Tibial artery (tissue), 4 donors: ENCODE data around the gene MEX3D.
"Not testable (repeated sequence)": the region's sequence is repeated elsewhere in the genome, so short reads cannot be mapped to it uniquely, and the experiment has no call there.

ENCODE experiments used
- DNase-seq, 2 donors: peaks; one replicate each; pipeline ENCODE4 v3.0.0-alpha.2; 2019
- H3K27ac ChIP-seq, 2 donors: fragments of 200-600 bp; sonication (generic) in 1 of 2; 1 replicate in 1 of 2; 2 replicates in 1 of 2; pipeline ENCODE4 v1.5.1; 2018 to 2019; ENCODE audit warnings: mild to moderate bottlenecking in 1 of 2
- H3K27me3 ChIP-seq, 2 donors: fragments of 200-600 bp; sonication (generic) in 1 of 2; one replicate each; pipeline versions ENCODE4 v1.5.1 to v1.6.0; 2016 to 2019
- H3K36me3 ChIP-seq, 3 donors: fragments of 200-600 bp; sonication (generic) in 2 of 3; one replicate each; pipeline ENCODE4 v1.5.1; 2016 to 2019; ENCODE audit warnings: mild to moderate bottlenecking in 2 of 3
- H3K4me1 ChIP-seq, 4 donors: fragments of 200-600 bp; sonication (generic) in 2 of 4; 1 replicate in 3 of 4; 2 replicates in 1 of 4; pipeline ENCODE4 v1.5.1; 2016 to 2019
- H3K4me3 ChIP-seq, 2 donors: fragments of 200-600 bp; sonication (generic) in 1 of 2; 1 replicate in 1 of 2; 2 replicates in 1 of 2; pipeline ENCODE4 v1.5.1; 2018 to 2019; ENCODE audit warnings: mild to moderate bottlenecking in 2 of 2
- H3K9me3 ChIP-seq, 3 donors: fragments of 200-600 bp; sonication (generic) in 1 of 3; one replicate each; pipeline ENCODE4 v1.5.1; 2016 to 2019
- CTCF ChIP-seq, 2 experiments: fragments of 200-600 bp in 1 of 2; fragments of 450-650 bp in 1 of 2; IDR thresholded peaks; one replicate each; pipeline ENCODE4 v1.5.1; 2017 to 2019; ENCODE audit warnings: antibody characterized with exemption in 2 of 2, mild to moderate bottlenecking in 1 of 2, moderate library complexity in 1 of 2
- intact Hi-C: fragments of 100-400 bp; cut with DNase I; formaldehyde crosslinking; loops from one replicate; pipeline ENCODE4 v1.15.0; 2023; ENCODE audit warnings: low total_unique reads

The MEX3D gene

GRCh38 chr19:1538978-1539377, 29.1 kb downstream of the MEX3D start:
- Histone ChIP-seq H3K9me3 (no peaks in the 10 kb centered on the region), H3K4me3 (no peak overlapping the region), H3K27ac (no peak overlapping the region), H3K4me1 (peaks cover 0 to 21% (median 5%) of the 10 kb centered on the region in 4 donors), H3K27me3 (peaks cover 0 to 45% of the 10 kb centered on the region in 2 donors), H3K36me3 (no peaks in the 10 kb centered on the region)
- intact Hi-C loops: no loop called here
- no peak for TF ChIP-seq CTCF (IDR thresholded peaks at IDR 0.05)
- no peak for DNase-seq

GRCh38 chr19:1535699-1536098, 32.4 kb downstream of the MEX3D start:
- H3K4me3 ChIP-seq, intact Hi-C loops, H3K36me3 ChIP-seq, H3K27ac ChIP-seq, DNase-seq, H3K9me3 ChIP-seq: not testable (repeated sequence)
- H3K27me3 ChIP-seq: peaks cover 0 to 64% of the 10 kb centered on the region in 2 donors
- peaks cover 0 to 20% (median 4%) of the 10 kb centered on the region in 4 donors for H3K4me1 ChIP-seq

GRCh38 chr19:1534972-1535371, 33.2 kb downstream of the MEX3D start:
- Histone ChIP-seq H3K36me3 (no peaks in the 10 kb centered on the region), H3K27me3 (peaks cover 0 to 68% of the 10 kb centered on the region in 2 donors), H3K27ac (no peak overlapping the region), H3K9me3 (no peaks in the 10 kb centered on the region), H3K4me3 (no peak overlapping the region), H3K4me1 (peaks cover 0 to 13% (median 3%) of the 10 kb centered on the region in 4 donors)
- no peak for DNase-seq
- intact Hi-C loops: no loop called here
- no peak for TF ChIP-seq CTCF (IDR thresholded peaks at IDR 0.05)

- no peak overlapping the region for H3K27ac ChIP-seq
- peaks cover 0 to 82% of the 10 kb centered on the region in 2 donors for H3K27me3 ChIP-seq
- no peak overlapping the region for H3K4me3 ChIP-seq
- H3K4me1 ChIP-seq: peaks cover 0 to 1% (median under 1%) of the 10 kb centered on the region in 4 donors
- no peaks in the 10 kb centered on the region for H3K9me3 ChIP-seq
- intact Hi-C loops: no loop called here
- no peaks in the 10 kb centered on the region for H3K36me3 ChIP-seq
- TF ChIP-seq CTCF (IDR thresholded peaks at IDR 0.05): no peak
- DNase-seq: no peak
These were observed 34.5 kb downstream of the MEX3D start for GRCh38 chr19:1533510-1534150.

- TF ChIP-seq CTCF (IDR thresholded peaks at IDR 0.05): no peak
- H3K27me3 ChIP-seq: peaks cover 0 to 80% of the 10 kb centered on the region in 2 donors
- no peak overlapping the region for H3K4me3 ChIP-seq
- no peak for DNase-seq
- no peaks in the 10 kb centered on the region for H3K9me3 ChIP-seq
- H3K27ac ChIP-seq: no peak overlapping the region
- no peaks in the 10 kb centered on the region for H3K36me3 ChIP-seq
- H3K4me1 ChIP-seq: no peaks in the 10 kb centered on the region
- intact Hi-C loops: no loop called here
These were observed 36.1 kb downstream of the MEX3D start for GRCh38 chr19:1532003-1532402.

GRCh38 chr19:1531587-1531986, 36.5 kb downstream of the MEX3D start:
- peaks cover 0 to 83% of the 10 kb centered on the region in 2 donors for H3K27me3 ChIP-seq
- no peak overlapping the region for H3K27ac ChIP-seq
- DNase-seq: no peak
- H3K36me3 ChIP-seq: no peaks in the 10 kb centered on the region
- H3K9me3 ChIP-seq: no peaks in the 10 kb centered on the region
- no peaks in the 10 kb centered on the region for H3K4me1 ChIP-seq
- intact Hi-C loops: no loop called here
- H3K4me3 ChIP-seq: no peak overlapping the region
- TF ChIP-seq CTCF (IDR thresholded peaks at IDR 0.05): no peak

GRCh38 chr19:1530856-1531255, 37.3 kb downstream of the MEX3D start:
- intact Hi-C loops, H3K36me3 ChIP-seq, H3K4me3 ChIP-seq, H3K9me3 ChIP-seq, H3K4me1 ChIP-seq, H3K27ac ChIP-seq, DNase-seq: not testable (repeated sequence)
- H3K27me3 ChIP-seq: peaks cover 0 to 89% of the 10 kb centered on the region in 2 donors
